Left ventricle myocardium inferior (tissue), 1 donor: ENCODE data around the gene TRAPPC6A. TPM values are rescaled to one million over a fixed set of nuclear protein-coding genes. Genes with fewer than 3 reads are reported as not detected.

ENCODE experiments used
- DNase-seq: peaks from one replicate; pipeline ENCODE4 v3.0.0-alpha.2; 2020
- H3K27ac ChIP-seq: fragments of 200-600 bp; replicated peaks from 2 replicates; pipeline ENCODE4 v1.8.0; 2021
- H3K27me3 ChIP-seq: fragments of 200-600 bp; 2 replicates; pipeline ENCODE4 v1.8.0; 2021; ENCODE audit warnings: low read depth
- H3K36me3 ChIP-seq: fragments of 200-600 bp; 2 replicates; pipeline ENCODE4 v1.8.0; 2021
- H3K4me1 ChIP-seq: fragments of 200-600 bp; 2 replicates; pipeline ENCODE4 v1.8.0; 2021
- H3K4me3 ChIP-seq: fragments of 200-600 bp; 2 replicates; pipeline ENCODE4 v1.8.0; 2021; ENCODE audit warnings: mild to moderate bottlenecking, moderate library complexity
- H3K9me3 ChIP-seq: fragments of 200-600 bp; replicated peaks from 2 replicates; pipeline ENCODE4 v1.8.0; 2021
- CTCF ChIP-seq: fragments of 200-600 bp; IDR thresholded peaks from 2 replicates; pipeline ENCODE4 v1.8.0; 2021; ENCODE audit warnings: antibody characterized with exemption, mild to moderate bottlenecking, borderline replicate concordance
- intact Hi-C: fragments of 100-400 bp; cut with micrococcal nuclease; formaldehyde crosslinking; loops from one replicate; pipeline ENCODE4 v1.11.0; 2022
- total RNA-seq: library from RNA; stranded (reverse); fragmentation: NEBNext Ultra II Directional; extraction: Animal tissue kit (Norgen Biotek cat#: 25700); gene quantifications from one replicate; pipeline ENCODE4 v1.2.1, GENCODE V29; 2021
- donor health status: DM: no; HTN: yes; CAD: no; lungs with severe emphysema.

TRAPPC6A gene
- total RNA-seq, 1 donor from 2014 or later: 15.8 TPM

GRCh38 chr19:45186509-45187334, 8.7 kb upstream of the TRAPPC6A start:
- no peaks in the 10 kb centered on the region for H3K36me3 ChIP-seq
- H3K4me1 ChIP-seq: no peaks in the 10 kb centered on the region
- no peak overlapping the region for H3K27ac ChIP-seq
- intact Hi-C loops: no loop called here
- no peak overlapping the region for H3K4me3 ChIP-seq
- no peak for TF ChIP-seq CTCF
- no peaks in the 10 kb centered on the region for H3K9me3 ChIP-seq
- no peaks in the 10 kb centered on the region for H3K27me3 ChIP-seq
- no peak for DNase-seq

- DNase-seq: no peak
- no peak for TF ChIP-seq CTCF
- intact Hi-C loops: no loop called here
These were observed 6.1 kb upstream of the TRAPPC6A start for GRCh38 chr19:45184115-45184514.

GRCh38 chr19:45182758-45183157, 4.7 kb upstream of the TRAPPC6A start:
- H3K27ac ChIP-seq: no peak overlapping the region
- TF ChIP-seq CTCF: no peak
- DNase-seq: no peak
- H3K4me1 ChIP-seq: peaks cover 31% of the 10 kb centered on the region
- peaks cover 4% of the 10 kb centered on the region for H3K36me3 ChIP-seq
- H3K27me3 ChIP-seq: no peaks in the 10 kb centered on the region
- H3K4me3 ChIP-seq: no peak overlapping the region
- H3K9me3 ChIP-seq: no peaks in the 10 kb centered on the region
- intact Hi-C loops: no loop called here

More at GRCh38 chr19:45184115-45184514, 6.1 kb upstream of the TRAPPC6A start:
- Histone ChIP-seq H3K4me3 (no peak overlapping the region), H3K36me3 (peaks cover 4% of the 10 kb centered on the region), H3K27me3 (no peaks in the 10 kb centered on the region), H3K27ac (no peak overlapping the region), H3K4me1 (peaks cover 23% of the 10 kb centered on the region), H3K9me3 (no peaks in the 10 kb centered on the region)

- intact Hi-C loops: no loop called here
These were observed 2.9 kb upstream of the TRAPPC6A start for GRCh38 chr19:45180936-45181335.

GRCh38 chr19:45179892-45180370, 1.9 kb upstream of the TRAPPC6A start:
- H3K36me3 ChIP-seq: peaks cover 4% of the 10 kb centered on the region
- no peaks in the 10 kb centered on the region for H3K9me3 ChIP-seq
- peak overlapping the region; percentile 87 for H3K4me3 ChIP-seq
- peaks cover 39% of the 10 kb centered on the region for H3K4me1 ChIP-seq
- TF ChIP-seq CTCF: no peak
- no peaks in the 10 kb centered on the region for H3K27me3 ChIP-seq
- H3K27ac ChIP-seq: peak overlapping the region; percentile 91
- no peak for DNase-seq
- intact Hi-C loops: no loop called here

More at GRCh38 chr19:45180936-45181335, 2.9 kb upstream of the TRAPPC6A start:
- H3K4me3 ChIP-seq: no peak overlapping the region
- H3K4me1 ChIP-seq: peaks cover 39% of the 10 kb centered on the region
- H3K27me3 ChIP-seq: no peaks in the 10 kb centered on the region
- peaks cover 4% of the 10 kb centered on the region for H3K36me3 ChIP-seq
- DNase-seq: no peak
- no peaks in the 10 kb centered on the region for H3K9me3 ChIP-seq
- H3K27ac ChIP-seq: no peak overlapping the region
- TF ChIP-seq CTCF: no peak
